ENCODE data around the gene THBS3. TPM values are rescaled to one million over a fixed set of nuclear protein-coding genes. Genes with fewer than 3 reads are reported as not detected.
A peak's percentile ranks its signal among the peaks of the same experiment; 100 is the strongest.
"Not testable (repeated sequence)": the region's sequence is repeated elsewhere in the genome, so short reads cannot be mapped to it uniquely, and the experiment has no call there.

THBS3 gene
- 17.9 TPM for total RNA-seq
- long read RNA-seq, transcript THBS3-201 (23 exons, 3,145 nt), result major isoform, 5 of 16 reads
- long read RNA-seq, partial matches to known transcripts, result 3 of 16 reads
- long read RNA-seq, other reads (novel, unspliced or antisense), result 4 of 16 reads

DNA sequence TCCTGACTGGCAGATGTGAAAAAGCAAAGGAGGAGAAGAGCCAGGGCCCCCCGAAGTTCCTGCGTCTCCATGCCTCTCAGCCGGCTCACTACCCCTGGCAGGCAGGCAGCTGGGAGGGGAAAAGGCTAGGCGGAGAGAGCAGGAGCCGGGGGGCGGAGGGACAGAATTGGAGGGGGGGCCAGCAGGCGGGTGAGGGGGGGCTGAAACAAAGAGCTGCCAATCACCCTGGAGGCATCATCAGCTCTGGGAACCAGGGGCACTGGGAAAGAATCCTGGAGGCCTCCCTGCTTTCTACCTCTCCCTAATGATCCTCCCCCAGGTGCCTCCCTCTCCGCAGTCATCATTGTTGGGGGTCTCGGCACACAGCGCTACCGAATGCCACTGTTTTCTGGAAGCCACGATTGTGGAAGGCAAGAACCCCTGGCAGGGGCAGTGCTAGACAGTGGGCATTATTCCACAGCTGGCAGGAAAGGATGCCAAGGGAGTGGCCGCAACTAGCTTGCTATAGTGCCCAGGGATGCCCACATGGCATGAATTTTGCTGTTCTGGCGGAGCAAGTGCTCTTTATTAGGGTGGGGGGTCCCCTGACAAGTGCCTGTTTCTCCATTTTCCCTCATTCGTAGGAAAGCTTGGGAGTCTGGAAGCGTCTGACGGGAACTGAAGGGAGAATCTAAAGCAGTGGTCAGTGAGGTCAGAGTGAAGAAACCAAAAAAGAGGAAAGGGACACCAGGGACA is at the start of gene THBS3:
TSS of gene THBS3 (minus strand) at position 92 of the 735 bp plus-strand sequence. CDS start at position 71, 21 bp downstream.
- DNase-seq (ENCODE audit: low spot score), result no peak

DNA sequence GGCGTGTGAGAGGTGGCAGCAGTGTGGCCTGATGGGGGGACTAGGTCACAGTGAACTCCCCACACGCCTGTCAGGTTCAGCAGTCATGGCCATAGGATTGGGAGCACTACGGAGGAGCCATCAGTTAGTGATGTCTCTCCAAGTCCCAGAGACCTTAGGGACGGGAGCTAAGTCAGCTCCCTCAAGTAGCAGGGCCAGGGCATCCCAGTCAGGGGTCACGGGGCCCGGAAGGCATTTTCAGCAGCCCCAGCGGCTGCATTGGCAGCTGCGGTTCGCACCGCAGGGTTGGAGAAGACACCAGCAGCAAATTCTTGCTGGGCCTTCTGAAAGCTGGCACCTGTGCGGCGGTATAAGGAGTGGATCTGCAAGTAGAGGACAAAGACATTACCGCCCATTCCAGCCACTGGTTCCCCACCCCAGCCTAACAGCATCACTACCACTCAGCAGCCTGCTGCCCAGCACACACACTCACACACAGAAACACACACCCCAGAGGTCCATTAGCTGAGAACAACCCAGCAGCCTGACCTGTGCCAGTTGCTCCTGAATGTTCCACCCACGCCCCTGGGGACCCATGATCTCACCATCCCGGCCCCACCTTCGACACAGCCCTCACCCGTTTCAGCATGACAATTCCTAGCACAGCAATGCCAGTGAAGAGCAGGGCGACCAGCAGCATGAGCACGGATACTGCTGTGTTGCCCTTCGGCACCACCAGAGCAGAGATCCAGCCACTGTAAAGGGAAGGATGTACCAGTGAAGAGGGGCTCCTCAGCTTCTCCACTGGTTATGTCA is 48.6 kb upstream of the THBS3 start:
- DNase-seq (ENCODE audit: low spot score), result no peak

DNA sequence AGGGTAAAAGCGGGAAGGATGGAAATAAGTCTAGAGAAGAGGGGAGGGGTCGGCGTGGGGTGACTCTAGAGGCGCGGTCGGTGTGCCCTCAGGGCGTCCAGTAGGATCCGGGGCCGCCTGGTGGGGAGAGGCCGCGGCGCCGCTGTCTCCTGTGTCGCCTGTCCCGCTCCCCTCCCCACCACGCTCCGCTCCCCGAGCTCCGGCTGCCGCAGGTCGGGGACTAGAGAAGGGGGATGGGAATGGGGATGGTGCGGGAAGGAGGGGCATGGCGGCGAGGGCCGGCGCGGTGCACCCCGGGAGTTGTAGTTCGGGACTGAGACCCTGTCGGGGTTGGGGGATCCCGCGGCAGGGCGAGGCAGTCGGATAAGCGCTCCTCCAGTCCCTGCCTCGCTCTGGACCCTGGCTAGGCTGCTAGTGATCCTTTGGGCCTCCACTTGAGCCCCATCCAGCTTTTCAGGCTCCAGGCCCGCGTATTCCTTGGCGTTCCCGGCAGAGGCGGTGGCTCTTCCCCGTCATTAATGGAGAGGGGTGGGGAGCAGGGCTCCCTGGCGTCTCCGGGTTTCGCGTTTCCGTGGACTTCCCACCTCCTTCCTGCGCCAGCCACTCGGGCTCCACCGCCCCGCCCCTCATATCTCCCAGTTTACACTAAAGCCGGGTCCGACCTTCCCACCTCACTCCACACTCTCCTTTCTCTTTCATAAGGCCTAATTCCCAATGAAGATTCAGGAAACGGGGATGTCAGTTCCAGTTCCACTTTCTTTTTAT is 47.7 kb upstream of the THBS3 start, which contains the start of gene ENTREP3:
TSS of gene ENTREP3 (minus strand) at position 241 of the 765 bp plus-strand sequence. CDS start 606 bp downstream, outside the sequence.
- DNase-seq (ENCODE audit: low spot score), result peak; percentile 97

DNA sequence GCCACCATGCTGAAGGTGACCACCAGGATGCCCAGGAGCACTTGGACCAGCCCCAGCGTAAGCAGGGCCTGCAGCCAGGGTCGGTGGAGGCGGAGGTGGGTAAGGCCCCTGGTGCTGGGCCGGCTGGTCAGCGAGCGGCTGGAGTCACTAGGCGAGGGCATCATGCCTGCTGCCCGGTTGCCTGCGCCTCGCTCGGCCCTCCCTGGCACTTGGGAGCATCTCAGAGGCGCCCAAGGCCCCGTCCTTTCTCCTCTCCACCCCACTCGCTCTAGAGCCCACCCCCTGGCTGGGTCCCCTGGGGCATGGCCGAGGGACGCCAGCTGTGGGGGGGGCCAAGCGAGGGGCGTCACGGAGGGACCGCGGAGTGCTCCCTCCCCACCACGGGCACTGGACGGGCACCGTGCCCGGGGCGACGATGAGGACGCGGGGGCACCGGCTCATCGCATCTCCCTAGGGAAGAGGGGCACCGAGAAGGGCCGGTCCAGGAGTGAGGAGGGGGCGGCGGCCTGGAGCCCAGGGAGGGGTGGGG is 47.1 kb upstream of the THBS3 start:
- DNase-seq (ENCODE audit: low spot score), result no peak

DNA sequence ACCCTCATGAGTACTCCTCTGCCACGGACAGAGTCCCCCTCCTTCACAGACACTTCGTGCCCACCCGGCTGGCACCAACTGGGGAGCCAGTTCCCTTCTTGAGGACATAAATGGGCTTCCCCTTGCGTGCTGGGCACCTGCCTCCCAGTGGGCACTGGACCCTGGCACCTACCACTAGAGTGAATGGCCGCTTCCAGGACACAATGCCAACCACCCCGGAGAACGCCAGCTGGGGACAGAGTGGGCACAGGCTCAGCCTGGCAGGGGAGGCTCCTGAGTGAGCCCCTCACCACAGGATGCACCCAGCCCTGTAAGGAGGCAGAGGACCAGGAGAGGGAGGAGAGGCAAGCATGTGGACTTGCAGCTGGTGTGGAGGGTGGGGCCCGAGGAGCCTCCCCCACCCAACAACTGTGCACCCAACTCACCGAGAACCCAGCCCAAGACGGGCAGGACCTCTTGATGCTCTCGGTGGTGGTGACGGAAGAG is 46.6 kb upstream of the THBS3 start:
- DNase-seq (ENCODE audit: low spot score), result no peak

DNA sequence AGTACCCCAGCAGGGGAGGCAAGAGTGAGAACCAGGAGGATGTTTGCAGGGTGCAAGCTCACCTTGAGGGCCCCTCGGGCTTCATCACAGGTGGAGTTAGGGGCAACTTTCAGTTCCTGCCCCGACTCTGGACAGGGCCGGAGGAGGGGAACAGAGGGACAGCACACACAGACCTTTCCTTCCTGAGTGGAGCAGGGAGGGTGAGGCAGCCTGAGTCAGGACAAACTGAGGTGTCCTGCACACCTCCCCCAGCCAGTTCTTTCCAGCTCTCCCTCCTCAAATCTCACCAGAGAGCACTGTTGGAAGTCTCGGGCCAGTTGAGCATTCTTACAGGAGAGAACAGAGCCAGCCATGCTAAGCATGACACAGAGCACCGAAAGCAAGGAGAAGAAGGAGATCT is 46.1 kb upstream of the THBS3 start:
- DNase-seq (ENCODE audit: low spot score), result no peak

DNA sequence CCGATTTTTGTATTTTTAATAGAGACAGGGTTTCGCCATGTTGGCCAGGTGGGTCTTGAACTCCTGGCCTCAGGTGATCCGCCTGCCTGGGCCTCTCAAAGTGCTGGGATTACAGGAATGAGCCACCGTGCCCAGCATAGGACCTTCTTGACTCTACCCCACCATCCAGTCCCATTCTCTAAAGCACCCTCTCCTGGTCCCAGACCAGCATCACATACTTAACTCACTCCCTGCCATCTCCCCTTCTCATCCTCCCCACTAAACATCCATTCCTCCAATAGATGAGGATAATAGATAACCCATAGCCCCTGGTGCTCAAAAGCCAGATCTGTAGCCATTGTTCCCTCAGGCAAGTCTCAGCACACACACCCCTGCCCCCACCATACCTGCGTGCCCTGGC is 45.5 kb upstream of the THBS3 start:
- DNase-seq (ENCODE audit: low spot score), result no peak

DNA sequence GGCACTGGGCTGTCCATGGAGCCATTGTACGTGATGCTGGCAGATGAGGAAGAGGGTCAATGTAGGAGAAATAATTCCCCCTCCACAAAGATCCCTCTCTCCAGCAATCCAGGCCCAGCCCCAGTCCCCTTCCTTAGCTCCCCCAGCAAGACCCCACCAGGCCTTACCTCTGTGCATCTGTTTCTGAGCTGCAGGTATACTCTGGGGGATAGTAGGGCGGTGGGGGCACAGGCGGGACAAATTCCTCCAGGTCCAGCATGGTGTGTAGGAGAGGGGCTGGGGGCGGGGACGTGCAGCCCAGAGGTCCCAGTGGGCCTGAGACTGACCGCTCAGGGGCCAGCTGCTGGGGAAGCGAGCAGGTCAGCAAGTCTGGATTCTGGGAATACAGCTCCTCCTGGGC is 43.9 kb upstream of the THBS3 start:
- no peak for DNase-seq (ENCODE audit: low spot score)

DNA sequence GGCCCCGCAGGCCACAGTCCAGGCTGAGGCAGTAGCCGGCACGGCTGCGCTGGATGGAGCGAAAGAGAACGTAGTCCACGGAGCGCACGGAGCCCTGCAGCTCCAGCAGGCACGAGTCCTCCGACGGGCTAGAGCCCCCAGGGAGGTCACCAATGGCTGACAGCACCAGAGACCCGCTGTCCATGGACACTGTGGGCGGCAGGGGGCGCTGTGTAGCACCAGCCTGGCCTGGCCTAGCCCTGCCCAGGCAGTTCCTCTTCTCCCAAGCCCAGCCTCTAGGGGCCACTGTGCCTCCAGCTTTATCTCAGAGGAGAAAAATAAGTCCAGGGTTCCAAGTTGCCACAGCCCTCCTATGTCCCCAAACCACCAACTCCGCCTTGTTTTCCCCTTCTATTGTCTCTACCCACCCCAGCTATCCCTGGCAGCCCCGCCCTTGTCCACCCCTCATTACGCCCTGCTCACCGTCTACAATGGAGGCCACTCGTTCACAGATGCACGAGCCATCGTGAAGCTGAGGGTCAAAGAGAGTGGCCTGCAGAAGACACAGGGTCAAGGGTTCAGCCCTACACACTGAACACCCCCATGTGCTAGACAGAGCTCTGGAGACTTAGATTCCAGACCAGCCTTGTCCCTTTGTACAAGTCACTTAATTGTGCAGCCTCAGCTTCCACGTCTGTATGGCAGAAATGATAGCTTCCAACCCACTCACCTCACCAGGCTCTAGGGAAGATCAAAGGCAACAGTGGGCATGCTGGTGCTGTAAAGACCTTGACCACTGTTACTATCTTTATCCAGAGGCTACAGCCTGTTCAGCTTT is 43.1 kb upstream of the THBS3 start:
- DNase-seq (ENCODE audit: low spot score), result peak; percentile 97

DNA sequence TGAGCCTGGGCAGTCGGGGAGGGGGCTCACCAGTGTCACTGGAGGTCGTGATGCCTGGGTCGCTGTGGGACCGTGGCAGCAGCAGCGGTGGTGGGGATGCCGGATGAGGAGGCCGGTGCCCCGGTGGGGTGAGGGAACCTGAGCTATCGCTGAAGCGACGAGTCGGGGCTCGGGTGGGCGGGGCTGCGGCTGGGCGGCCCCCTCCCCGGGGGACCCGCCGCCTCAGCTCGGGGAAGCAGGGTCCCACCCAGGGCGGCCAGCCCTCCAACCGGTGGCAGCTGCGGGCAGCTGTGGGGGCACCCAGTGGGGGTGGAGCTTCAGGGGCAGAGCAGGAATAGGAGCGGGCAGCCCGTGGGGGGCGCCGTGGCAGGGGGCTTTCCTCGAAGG is 42.5 kb upstream of the THBS3 start:
- DNase-seq (ENCODE audit: low spot score), result no peak

DNA sequence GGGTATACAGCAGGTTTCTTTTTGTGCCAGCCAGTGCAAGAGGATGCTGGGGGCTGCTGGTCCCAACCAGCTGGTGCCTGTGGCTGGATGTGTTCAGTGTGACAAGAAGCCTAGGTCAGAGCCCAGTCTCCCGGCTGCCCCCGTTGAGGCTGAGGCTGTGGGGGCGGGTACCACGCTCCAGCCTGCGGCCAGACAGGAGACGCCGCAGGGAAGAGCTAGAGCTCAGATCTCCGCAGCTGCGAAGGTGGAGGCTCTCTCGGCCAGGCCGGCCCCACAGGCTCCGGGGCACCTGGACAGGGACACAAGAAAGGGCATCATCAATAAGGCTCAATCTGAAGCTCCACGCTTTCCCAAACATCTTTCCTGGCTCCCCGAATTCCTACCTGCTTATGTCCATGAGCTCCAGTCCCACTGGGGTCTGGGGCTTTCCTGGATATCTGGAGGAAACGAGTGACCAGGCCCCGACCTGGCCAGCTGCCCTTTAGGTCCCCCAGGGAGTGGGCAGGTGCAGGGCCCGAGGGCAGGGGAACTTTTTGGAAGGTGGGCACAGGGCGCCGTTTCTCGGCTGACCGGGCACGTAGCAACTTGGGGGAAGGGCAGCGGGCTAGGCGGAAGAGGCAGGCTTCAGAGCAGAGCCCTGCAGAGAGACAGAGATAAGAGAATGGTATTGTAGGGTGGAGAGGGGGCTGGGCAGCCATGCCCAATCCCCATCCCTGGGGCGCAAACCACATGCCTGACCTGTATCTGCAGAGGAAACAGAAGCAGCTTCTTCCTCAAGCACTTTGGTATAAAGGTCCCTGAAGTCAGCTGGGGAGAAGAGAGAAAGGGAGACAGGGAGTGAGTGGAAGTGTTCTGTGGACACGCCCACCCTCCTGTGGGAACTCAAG is 40.2 kb upstream of the THBS3 start:
- DNase-seq (ENCODE audit: low spot score), result no peak

DNA sequence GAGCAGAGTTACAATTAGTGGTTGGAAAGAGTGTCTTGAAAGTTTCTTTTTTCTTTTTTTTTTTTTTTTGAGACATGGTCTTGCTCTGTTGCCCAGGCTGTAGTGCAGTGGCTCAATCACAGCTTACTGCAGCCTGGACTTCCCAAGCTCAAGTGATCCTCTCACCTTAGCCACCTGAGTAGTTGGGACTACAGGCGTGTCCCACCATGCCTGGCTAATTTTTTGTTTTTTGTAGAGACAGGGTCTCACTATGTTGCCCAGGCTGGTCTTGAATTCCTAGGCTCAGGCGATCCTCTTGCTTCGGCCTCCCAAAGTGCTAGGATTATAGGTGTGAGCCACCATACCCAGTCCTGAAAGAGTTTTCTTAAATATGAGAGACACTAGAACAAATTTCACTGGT is 39.1 kb upstream of the THBS3 start:
- not testable (repeated sequence) for DNase-seq (ENCODE audit: low spot score)

DNA sequence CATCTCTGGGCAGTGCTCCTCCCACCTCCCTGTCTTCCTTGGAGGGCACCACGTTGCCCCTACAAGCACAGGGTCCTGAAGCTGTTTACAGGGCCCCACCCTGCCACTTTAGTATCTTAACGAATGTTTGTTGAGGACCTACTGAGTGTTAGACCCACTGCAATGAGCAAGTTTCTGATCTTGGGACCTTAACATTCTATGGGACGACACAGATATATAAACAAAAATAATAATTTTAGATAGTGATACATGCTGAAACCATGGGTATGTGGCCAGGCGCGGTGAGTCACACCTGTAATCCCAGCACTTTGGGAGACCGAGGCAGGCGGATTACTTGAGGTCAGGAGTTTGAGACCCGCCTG is 37.4 kb upstream of the THBS3 start:
- no peak for DNase-seq (ENCODE audit: low spot score)

DNA sequence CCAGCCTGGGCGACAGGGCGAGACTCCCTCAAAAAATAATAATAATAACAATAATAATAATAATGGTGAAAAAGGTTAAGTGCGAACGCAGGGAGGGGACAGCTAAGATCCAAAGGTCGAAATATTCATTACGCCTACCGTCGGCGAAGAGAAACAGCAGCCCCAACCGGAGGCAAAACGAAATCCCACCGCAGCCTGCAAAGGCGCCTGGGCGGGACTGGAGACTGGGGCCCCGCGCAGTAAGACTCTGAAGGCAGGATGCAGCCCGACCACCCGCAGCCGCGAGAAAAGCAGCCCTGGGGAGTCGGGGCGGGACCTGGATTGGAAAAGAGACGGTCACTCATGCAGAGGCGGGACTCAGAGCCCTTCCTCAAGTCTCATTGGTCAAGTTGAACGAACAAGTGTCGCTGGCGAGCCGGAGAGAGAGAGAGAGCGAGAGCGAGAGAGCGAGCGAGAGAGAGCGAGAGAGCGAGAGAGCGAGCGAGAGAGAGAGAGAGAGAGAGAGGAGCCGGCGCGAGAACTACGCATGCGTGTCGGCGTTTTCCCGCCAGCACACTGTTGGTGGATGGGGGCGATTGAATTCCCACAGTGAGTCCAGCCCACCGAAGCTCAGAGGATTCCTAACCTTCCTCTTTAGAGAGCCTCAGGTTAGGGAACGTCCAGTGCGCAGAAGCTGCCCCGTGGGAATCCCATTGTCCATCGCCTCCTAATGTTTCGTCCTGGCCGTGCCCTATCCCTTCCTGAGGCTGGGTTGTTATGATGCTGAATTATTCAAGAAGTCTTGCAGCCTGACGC is 36.9 kb upstream of the THBS3 start:
- peak; percentile 97 for DNase-seq (ENCODE audit: low spot score)

DNA sequence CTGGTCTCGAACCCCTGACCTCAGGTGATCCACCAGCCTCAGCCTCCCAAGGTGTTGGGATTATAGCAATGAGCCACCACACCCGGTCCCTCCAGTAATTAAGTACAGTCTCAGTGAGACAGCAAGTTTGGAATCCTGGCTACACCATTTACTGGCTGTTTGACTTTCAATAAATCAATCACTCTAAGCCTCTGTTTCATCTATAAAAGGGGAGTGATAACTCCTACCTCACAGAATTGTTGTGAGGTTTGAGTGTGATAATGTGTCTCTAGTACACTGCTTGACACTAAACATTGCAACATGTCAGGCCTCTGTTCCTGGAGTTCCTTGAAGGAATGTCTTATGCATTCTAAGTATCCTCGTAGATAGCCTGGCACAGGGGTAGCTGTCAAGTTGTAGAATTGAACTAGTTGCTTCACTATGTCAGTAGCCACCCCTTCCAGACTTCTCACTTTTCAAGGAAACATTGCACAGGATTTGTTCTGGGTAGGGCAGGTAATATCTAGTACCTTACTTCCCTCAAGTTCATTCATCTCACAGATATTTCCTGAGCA is 35.2 kb upstream of the THBS3 start:
- DNase-seq (ENCODE audit: low spot score), result no peak

DNA sequence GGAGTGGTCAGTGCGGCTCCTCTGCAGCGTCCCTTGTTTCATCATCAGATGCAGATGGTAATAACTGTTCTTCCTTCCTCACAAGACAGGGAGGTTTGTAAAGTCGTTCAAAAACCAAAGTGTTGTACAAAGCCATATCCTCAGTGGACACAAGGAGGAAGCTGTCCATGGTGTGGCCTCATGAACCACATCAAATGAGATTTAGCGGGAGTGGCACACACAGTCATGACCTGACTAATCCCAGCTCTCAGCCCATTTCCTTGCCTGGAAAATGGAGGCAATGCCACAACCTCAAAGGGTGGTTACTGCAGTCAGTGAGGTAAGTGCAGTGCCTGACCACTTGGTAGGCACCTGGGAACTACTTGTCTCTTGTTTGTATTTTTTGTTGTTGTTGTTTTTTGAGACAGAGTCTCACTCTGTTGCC is 34.2 kb upstream of the THBS3 start:
- DNase-seq (ENCODE audit: low spot score), result no peak

DNA sequence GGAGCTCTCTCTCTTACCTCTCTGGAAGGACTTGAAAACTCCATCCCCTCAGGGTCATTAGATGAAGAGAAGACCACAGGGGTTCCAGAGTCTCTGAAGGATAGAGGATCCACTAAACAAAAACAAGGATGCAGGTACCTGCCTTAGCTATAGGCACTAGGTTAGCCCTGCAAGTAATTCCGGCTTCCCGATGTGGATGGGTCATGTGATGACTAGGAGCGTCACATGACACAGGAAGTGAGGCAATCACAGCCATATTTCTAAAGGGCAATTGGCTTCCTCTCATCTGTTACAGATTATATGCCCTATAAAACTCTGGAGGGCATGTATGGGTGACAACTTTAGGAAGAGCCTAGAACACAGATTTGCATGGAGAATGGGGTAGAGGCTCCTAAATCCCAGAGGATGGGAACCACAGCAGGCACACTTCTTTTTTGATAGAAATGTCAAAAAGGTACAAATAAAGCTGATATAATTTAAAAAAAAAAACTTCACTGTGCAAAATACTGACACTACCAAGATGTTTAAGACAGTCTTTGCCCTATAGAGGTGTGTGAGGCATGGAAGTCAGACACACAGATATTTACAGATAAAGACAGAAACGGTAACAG is 33.5 kb upstream of the THBS3 start:
- no peak for DNase-seq (ENCODE audit: low spot score)

DNA sequence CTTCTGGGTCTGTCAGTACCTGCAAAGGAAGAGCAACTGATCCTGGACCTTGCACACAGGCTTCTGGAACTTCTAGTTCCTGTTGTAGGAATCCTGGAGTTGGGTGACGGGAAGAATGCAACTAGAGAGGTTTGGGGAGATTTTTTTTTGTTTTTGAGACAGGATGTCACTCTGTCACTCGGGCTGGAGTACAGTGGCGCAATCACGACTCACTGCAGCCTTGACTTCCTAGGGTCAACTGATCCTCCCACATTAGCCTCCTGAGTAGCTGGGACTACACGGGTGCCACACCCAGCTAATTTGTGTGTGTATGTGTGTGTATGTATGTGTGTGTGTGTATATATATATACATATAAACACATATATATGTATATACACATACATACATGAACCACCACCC is 28.8 kb upstream of the THBS3 start:
- DNase-seq (ENCODE audit: low spot score), result no peak

Measured in mesenteric fat pad (tissue), 1 donor.